T-cell (primary cell): Measurements from ENCODE around the gene ZBTB26. TPM values are rescaled to one million over a fixed set of nuclear protein-coding genes. Genes with fewer than 3 reads are reported as not detected.
A peak's percentile ranks its signal among the peaks of the same experiment; 100 is the strongest.

ENCODE experiments used
- ATAC-seq, 4 experiments: fragments of 200-7000 bp in 3 of 4; fragments of 150-1000 bp in 1 of 4; cut with Tn5 transposase; replicated peaks in 1 of 4; 1 replicate in 3 of 4; 2 replicates in 1 of 4; pipeline ENCODE4 v1.10.0; 2021; ENCODE audit warnings: moderate library complexity in 3 of 4, mild to moderate bottlenecking in 2 of 4, moderate number of reproducible peaks in 1 of 4
- CTCF ChIA-PET, 2 donors: fragments of 300-600 bp; sonication (Branson Sonifier 250); formaldehyde crosslinking; loops; one replicate each; lab custom pipeline; 2022; ENCODE audit warnings: antibody characterized with exemption in 2 of 2; lab: Charles Lee
- POLR2A ChIA-PET, 2 donors: fragments of 300-600 bp; sonication (Branson Sonifier 250); formaldehyde crosslinking; loops; one replicate each; lab custom pipeline; 2022; ENCODE audit warnings: antibody characterized with exemption in 2 of 2; lab: Charles Lee
- DNase-seq, 35 experiments: peaks; one replicate each; pipeline versions ENCODE4 v3.0.0 to v3.0.0-alpha.2; 2013 to 2023
- H3K27ac ChIP-seq: one replicate; pipeline ENCODE4 v1.5.1; 2013; ENCODE audit warnings: low read length
- H3K27me3 ChIP-seq, 2 experiments: replicated peaks in 1 of 2; 1 replicate in 1 of 2; 2 replicates in 1 of 2; pipeline versions ENCODE4 v1.6.1 to v1.7.0; 2013; ENCODE audit warnings: low read length in 1 of 2, mixed read lengths in 1 of 2; ENCODE audit not compliant: control insufficient read depth in 2 of 2, insufficient read depth in 2 of 2; ENCODE audit errors: extremely low read depth in 1 of 2
- H3K36me3 ChIP-seq, 2 donors: 1 replicate in 1 of 2; 2 replicates in 1 of 2; pipeline versions ENCODE4 v1.6.1 to v1.7.0; 2013; ENCODE audit warnings: low read length in 1 of 2; ENCODE audit not compliant: control insufficient read depth in 2 of 2, insufficient read depth in 1 of 2; ENCODE audit errors: extremely low read depth in 1 of 2
- H3K4me1 ChIP-seq, 2 experiments: 1 replicate in 1 of 2; 2 replicates in 1 of 2; pipeline versions ENCODE4 v1.6.1 to v1.7.0; 2013; ENCODE audit warnings: low read length in 2 of 2, mixed read lengths in 1 of 2; ENCODE audit not compliant: insufficient read depth in 2 of 2, control insufficient read depth in 1 of 2; ENCODE audit errors: extremely low read depth in 1 of 2
- H3K4me3 ChIP-seq, 2 donors: 1 replicate in 1 of 2; 2 replicates in 1 of 2; pipeline versions ENCODE4 v1.5.1 to v1.7.0; 2013; ENCODE audit warnings: mild to moderate bottlenecking in 2 of 2, low read length in 1 of 2, moderate library complexity in 1 of 2; ENCODE audit not compliant: control insufficient read depth in 1 of 2; ENCODE audit errors: extremely low read depth in 1 of 2
- H3K9me3 ChIP-seq: 2 replicates; pipeline ENCODE4 v1.7.0; 2013
- H3K27ac Mint-ChIP-seq, 2 donors: one replicate each; pipeline ENCODE4 v1.8.0; 2020 to 2021; ENCODE audit warnings: mild to moderate bottlenecking in 2 of 2, mixed read lengths in 2 of 2
- H3K27me3 Mint-ChIP-seq, 2 donors: one replicate each; pipeline ENCODE4 v1.8.0; 2021 to 2022; ENCODE audit warnings: mixed read lengths in 2 of 2
- H3K36me3 Mint-ChIP-seq: one replicate; pipeline ENCODE4 v1.8.0; 2021; ENCODE audit warnings: mixed read lengths
- H3K4me1 Mint-ChIP-seq, 3 donors: one replicate each; pipeline ENCODE4 v1.8.0; 2020 to 2022; ENCODE audit warnings: mixed read lengths in 3 of 3, mild to moderate bottlenecking in 1 of 3
- H3K4me3 Mint-ChIP-seq, 3 donors: one replicate each; pipeline ENCODE4 v1.8.0; 2020 to 2022; ENCODE audit warnings: mild to moderate bottlenecking in 3 of 3, mixed read lengths in 3 of 3, moderate library complexity in 3 of 3
- H3K9me3 Mint-ChIP-seq, 3 donors: one replicate each; pipeline ENCODE4 v1.8.0; 2020 to 2022; ENCODE audit warnings: mixed read lengths in 3 of 3
- WGBS: methylation state at CpG from one replicate; pipeline ENCODE4 v1.1.5; 2013; ENCODE audit warnings: missing lambda C conversion rate; ENCODE audit not compliant: insufficient coverage; 5-methylcytosine and 5-hydroxymethylcytosine counted together
- total RNA-seq, 35 experiments: library from RNA in 6 of 35; stranded (reverse) in 6 of 35; fragments of 120-200 nt in 1 of 35; gene quantifications; one replicate each; pipeline versions ENCODE4 v1.2.1 to v1.2.4 and lab custom pipeline; 2013 to 2026

ZBTB26 gene
- total RNA-seq, 5 donors from 2014 or later (not counting 1 experiment from before 2014, with no cell fraction given), result 5.4 to 7.3 (median 6.0) TPM

GRCh38 chr9:122900791-122901190, 30.5 kb downstream of the ZBTB26 start:
- Mint-ChIP-seq H3K27me3 (no peaks in the 10 kb centered on the region), H3K36me3 (peaks cover 15% of the 10 kb centered on the region), H3K4me3 (peak overlapping the region; percentile 44 to 70 (median 68)), H3K4me1 (peaks cover 37 to 72% (median 54%) of the 10 kb centered on the region in 3 donors), H3K9me3 (no peaks in the 10 kb centered on the region), H3K27ac (peak overlapping the region; percentile 58 to 63)
- Histone ChIP-seq H3K27ac (peak overlapping the region; percentile 55), H3K27me3 (no peaks in the 10 kb centered on the region), H3K4me1 (peaks cover 19 to 33% of the 10 kb centered on the region in 2 experiments), H3K9me3 (no peaks in the 10 kb centered on the region), H3K36me3 (peaks cover 4 to 8% of the 10 kb centered on the region in 2 donors), H3K4me3 (peak overlapping the region in 1 of 2 donors; percentile 32)
- DNase-seq (peak in 1 of 35 experiments; percentile 49), ATAC-seq (no peak)
- ChIA-PET CTCF (interaction anchor here in 1 of 2 donors (0.7 to 1.2 kb wide), 4 partner anchors 12 to 90 kb away, joined by 4 to 6 read pairs (median 6); partner anchors contain the start of genes RABGAP1 and ZBTB6), POLR2A (interaction anchor here (0.5 to 1.3 kb wide), 2 partner anchors 11 to 22 kb away, joined by 3 to 9 read pairs; partner anchors contain the start of gene ZBTB6 (in 1 of the 2))
- no CpG with 5 or more reads among the region's 2 CpGs for WGBS

- ATAC-seq, result no peak
- Histone ChIP-seq H3K36me3 (peaks cover 8 to 24% of the 10 kb centered on the region in 2 donors), H3K9me3 (no peaks in the 10 kb centered on the region), H3K4me3 (no peak overlapping the region), H3K27me3 (no peaks in the 10 kb centered on the region), H3K27ac (peak overlapping the region; percentile 24), H3K4me1 (peaks cover 13 to 28% of the 10 kb centered on the region in 2 experiments)
- no CpG with 5 or more reads among the region's 1 CpG for WGBS
- ChIA-PET POLR2A (interaction anchor here in 1 of 2 donors (0.5 kb wide), 1 partner anchor 88 kb away, joined by 3 read pairs; no protein-coding TSS in a partner anchor), CTCF (interaction anchor here in 1 of 2 donors (0.6 kb wide), 1 partner anchor 8 kb away, joined by 3 read pairs; no protein-coding TSS in a partner anchor)
- peaks cover 26 to 65% (median 44%) of the 10 kb centered on the region in 3 donors for H3K4me1 Mint-ChIP-seq
- H3K36me3 Mint-ChIP-seq, result peaks cover 31% of the 10 kb centered on the region
- peak overlapping the region in 1 of 3 donors; percentile 35 for H3K4me3 Mint-ChIP-seq
- no peak for DNase-seq
- peak overlapping the region in 1 of 2 donors; percentile 74 for H3K27ac Mint-ChIP-seq
- no peaks in the 10 kb centered on the region for H3K27me3 Mint-ChIP-seq
- H3K9me3 Mint-ChIP-seq, result no peaks in the 10 kb centered on the region
These were observed 33.3 kb downstream of the ZBTB26 start for GRCh38 chr9:122897969-122898368.

DNA sequence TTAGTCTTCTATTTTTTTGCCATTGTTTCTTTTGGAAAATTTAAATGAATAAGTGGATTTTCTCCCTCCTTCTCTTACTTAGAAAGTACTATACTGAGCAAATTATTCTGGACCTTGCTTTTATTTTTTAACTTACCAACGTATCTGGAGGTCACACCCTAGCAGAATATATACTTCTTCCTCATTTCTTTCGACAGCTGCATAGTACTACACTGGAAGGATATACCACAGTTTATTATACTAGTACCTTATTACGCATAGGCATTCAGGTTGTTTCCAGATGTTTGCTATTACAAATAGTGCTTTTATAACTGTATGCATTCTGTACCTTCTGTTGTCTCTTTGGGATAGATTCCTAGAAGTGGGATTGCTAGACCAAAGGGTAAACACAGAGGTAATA, 42.8 kb downstream of the ZBTB26 start:
- no peak for ATAC-seq
- ChIA-PET POLR2A (no interaction called here), CTCF (no interaction called here)
- no peak overlapping the region for H3K27ac ChIP-seq
- H3K36me3 Mint-ChIP-seq, result peaks cover 38% of the 10 kb centered on the region
- WGBS, result no CpG with 5 or more reads among the region's 3 CpGs
- H3K27ac Mint-ChIP-seq, result peak overlapping the region in 1 of 2 donors; percentile 34
- no peak overlapping the region for H3K4me3 Mint-ChIP-seq
- H3K27me3 Mint-ChIP-seq, result no peaks in the 10 kb centered on the region
- no peaks in the 10 kb centered on the region for H3K9me3 Mint-ChIP-seq
- no peak for DNase-seq
- H3K4me3 ChIP-seq, result no peak overlapping the region
- peaks cover 0 to 55% of the 10 kb centered on the region in 2 donors for H3K36me3 ChIP-seq
- no peaks in the 10 kb centered on the region for H3K9me3 ChIP-seq
- no peaks in the 10 kb centered on the region for H3K27me3 ChIP-seq
- H3K4me1 ChIP-seq, result no peaks in the 10 kb centered on the region
- peaks cover 4 to 6% (median 5%) of the 10 kb centered on the region in 3 donors for H3K4me1 Mint-ChIP-seq

DNA sequence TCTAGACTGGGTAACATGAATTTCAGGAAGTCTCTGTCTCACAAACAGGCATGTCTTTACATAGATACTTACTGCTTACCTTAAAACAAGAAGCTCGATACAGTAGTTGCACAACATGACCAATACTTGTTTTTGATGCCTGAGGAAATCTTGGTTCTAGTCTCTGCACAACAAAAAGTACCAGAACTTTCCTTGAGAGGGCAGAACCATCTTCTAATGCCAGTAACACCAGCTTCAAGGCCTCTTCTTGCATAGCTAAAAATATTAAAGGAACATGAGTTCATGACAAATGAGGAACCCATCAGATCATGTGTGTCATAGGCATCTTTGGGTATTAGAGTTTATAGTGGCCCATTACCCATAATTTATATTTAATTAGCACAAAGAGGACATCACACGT, 48.2 kb downstream of the ZBTB26 start:
- ATAC-seq, result no peak
- H3K9me3 Mint-ChIP-seq, result no peaks in the 10 kb centered on the region
- peak overlapping the region in 1 of 2 donors; percentile 2 for H3K27ac Mint-ChIP-seq
- no peak overlapping the region for H3K27ac ChIP-seq
- H3K9me3 ChIP-seq, result no peaks in the 10 kb centered on the region
- no peak for DNase-seq
- peaks cover 2 to 67% of the 10 kb centered on the region in 2 donors for H3K36me3 ChIP-seq
- H3K4me3 Mint-ChIP-seq, result no peak overlapping the region
- peaks cover 39% of the 10 kb centered on the region for H3K36me3 Mint-ChIP-seq
- H3K4me1 Mint-ChIP-seq, result peaks cover 0 to 7% (median 4%) of the 10 kb centered on the region in 3 donors
- H3K4me1 ChIP-seq, result no peaks in the 10 kb centered on the region
- POLR2A ChIA-PET, result interaction anchor here in 1 of 2 donors (0.5 kb wide), 1 partner anchor 786 kb away, joined by 3 read pairs; no protein-coding TSS in a partner anchor
- H3K27me3 ChIP-seq, result no peaks in the 10 kb centered on the region
- H3K4me3 ChIP-seq, result no peak overlapping the region
- H3K27me3 Mint-ChIP-seq, result no peaks in the 10 kb centered on the region
- CTCF ChIA-PET, result interaction anchor here in 1 of 2 donors (1.0 kb wide), 2 partner anchors 108 to 114 kb away, joined by 3 read pairs; no protein-coding TSS in a partner anchor
- 100% methylated on average over 1 of the region's 2 CpGs for WGBS

- Histone ChIP-seq H3K4me3 (no peak overlapping the region), H3K4me1 (no peaks in the 10 kb centered on the region), H3K36me3 (peaks cover 9 to 83% of the 10 kb centered on the region in 2 donors), H3K9me3 (no peaks in the 10 kb centered on the region), H3K27ac (no peak overlapping the region), H3K27me3 (no peaks in the 10 kb centered on the region)
- Mint-ChIP-seq H3K9me3 (no peaks in the 10 kb centered on the region), H3K27me3 (no peaks in the 10 kb centered on the region), H3K27ac (no peak overlapping the region), H3K36me3 (peaks cover 57% of the 10 kb centered on the region), H3K4me3 (no peak overlapping the region), H3K4me1 (peaks cover 6 to 14% (median 8%) of the 10 kb centered on the region in 3 donors)
- no CpG with 5 or more reads among the region's 2 CpGs for WGBS
- CTCF ChIA-PET, result no interaction called here
- POLR2A ChIA-PET, result interaction anchor here in 1 of 2 donors (0.7 kb wide), 1 partner anchor 22 kb away, joined by 3 read pairs; no protein-coding TSS in a partner anchor
- ATAC-seq (no peak), DNase-seq (no peak)
These were observed 51.9 kb downstream of the ZBTB26 start for GRCh38 chr9:122879443-122879842.

GRCh38 chr9:122875523-122875922, 55.8 kb downstream of the ZBTB26 start:
- H3K4me3 ChIP-seq, result no peak overlapping the region
- Mint-ChIP-seq H3K4me1 (peaks cover 3 to 7% (median 6%) of the 10 kb centered on the region in 3 donors), H3K9me3 (no peaks in the 10 kb centered on the region), H3K27me3 (no peaks in the 10 kb centered on the region), H3K36me3 (peaks cover 59% of the 10 kb centered on the region), H3K27ac (peak overlapping the region in 1 of 2 donors; percentile 42), H3K4me3 (no peak overlapping the region)
- DNase-seq, result no peak
- ChIA-PET POLR2A (interaction anchor here in 1 of 2 donors (0.6 kb wide), 1 partner anchor 15 kb away, joined by 9 read pairs; no protein-coding TSS in a partner anchor), CTCF (interaction anchor here in 1 of 2 donors (0.5 kb wide), 1 partner anchor 512 kb away, joined by 4 read pairs; no protein-coding TSS in a partner anchor)
- no peaks in the 10 kb centered on the region for H3K4me1 ChIP-seq
- H3K27ac ChIP-seq, result no peak overlapping the region
- no CpG with 5 or more reads among the region's 1 CpG for WGBS
- no peaks in the 10 kb centered on the region for H3K27me3 ChIP-seq
- no peak for ATAC-seq
- peaks cover 9 to 91% of the 10 kb centered on the region in 2 donors for H3K36me3 ChIP-seq
- no peaks in the 10 kb centered on the region for H3K9me3 ChIP-seq
